ENCODE results near the gene MMP25.
"Not testable (repeated sequence)": the region's sequence is repeated elsewhere in the genome, so short reads cannot be mapped to it uniquely, and the experiment has no call there.

MMP25 gene

GRCh38 chr16:3071655-3072054, 25.3 kb downstream of the MMP25 start:
- Histone ChIP-seq H3K9me3 (ENCODE audit: control insufficient read depth in 1 of 2, low read length in 2 of 2) (no peaks in the 10 kb centered on the region), H3K4me3 (ENCODE audit: low read depth in 1 of 2, low read length in 2 of 2) (no peak overlapping the region), H3K9ac (ENCODE audit: low read depth in 1 of 2, low read length in 2 of 2) (no peak overlapping the region), H3K36me3 (ENCODE audit: control insufficient read depth in 1 of 2, insufficient read depth in 2 of 2, low read length in 2 of 2) (peaks cover 0 to 11% of the 10 kb centered on the region in 2 donors), H3K27me3 (ENCODE audit: control insufficient read depth in 1 of 2, insufficient read depth in 2 of 2, low read length in 2 of 2) (peaks cover 0 to 6% of the 10 kb centered on the region in 2 donors), H3K4me1 (ENCODE audit: control insufficient read depth in 1 of 2, insufficient read depth in 2 of 2, low read length in 2 of 2) (peaks cover 0 to 32% of the 10 kb centered on the region in 2 donors), H3K27ac (ENCODE audit: low read depth, low read length) (no peak overlapping the region)

GRCh38 chr16:3072148-3072547, 25.8 kb downstream of the MMP25 start:
- H3K9ac ChIP-seq (ENCODE audit: low read depth in 1 of 2, low read length in 2 of 2); H3K9me3 ChIP-seq (ENCODE audit: control insufficient read depth in 1 of 2, low read length in 2 of 2); H3K4me3 ChIP-seq (ENCODE audit: low read depth in 1 of 2, low read length in 2 of 2); H3K27ac ChIP-seq (ENCODE audit: low read depth, low read length); H3K27me3 ChIP-seq (ENCODE audit: control insufficient read depth in 1 of 2, insufficient read depth in 2 of 2, low read length in 2 of 2): not testable (repeated sequence)
- Histone ChIP-seq H3K36me3 (ENCODE audit: control insufficient read depth in 1 of 2, insufficient read depth in 2 of 2, low read length in 2 of 2) (peaks cover 0 to 11% of the 10 kb centered on the region in 2 donors), H3K4me1 (ENCODE audit: control insufficient read depth in 1 of 2, insufficient read depth in 2 of 2, low read length in 2 of 2) (peaks cover 0 to 31% of the 10 kb centered on the region in 2 donors)

- Histone ChIP-seq H3K36me3 (ENCODE audit: control insufficient read depth in 1 of 2, insufficient read depth in 2 of 2, low read length in 2 of 2) (peaks cover 0 to 11% of the 10 kb centered on the region in 2 donors), H3K4me1 (ENCODE audit: control insufficient read depth in 1 of 2, insufficient read depth in 2 of 2, low read length in 2 of 2) (peaks cover 0 to 28% of the 10 kb centered on the region in 2 donors), H3K27ac (ENCODE audit: low read depth, low read length) (peak overlapping the region; percentile 10)
- not testable (repeated sequence) for H3K4me3 ChIP-seq (ENCODE audit: low read depth in 1 of 2, low read length in 2 of 2); H3K27me3 ChIP-seq (ENCODE audit: control insufficient read depth in 1 of 2, insufficient read depth in 2 of 2, low read length in 2 of 2); H3K9me3 ChIP-seq (ENCODE audit: control insufficient read depth in 1 of 2, low read length in 2 of 2); H3K9ac ChIP-seq (ENCODE audit: low read depth in 1 of 2, low read length in 2 of 2)
These were observed 26.4 kb downstream of the MMP25 start for GRCh38 chr16:3072576-3073263.

- H3K4me1 ChIP-seq (ENCODE audit: control insufficient read depth in 1 of 2, insufficient read depth in 2 of 2, low read length in 2 of 2) = peaks cover 0 to 24% of the 10 kb centered on the region in 2 donors
- peaks cover 0 to 6% of the 10 kb centered on the region in 2 donors for H3K36me3 ChIP-seq (ENCODE audit: control insufficient read depth in 1 of 2, insufficient read depth in 2 of 2, low read length in 2 of 2)
- no peak overlapping the region for H3K9ac ChIP-seq (ENCODE audit: low read depth in 1 of 2, low read length in 2 of 2)
- no peak overlapping the region for H3K27ac ChIP-seq (ENCODE audit: low read depth, low read length)
- peak overlapping the region in 1 of 2 donors; percentile 36 for H3K4me3 ChIP-seq (ENCODE audit: low read depth in 1 of 2, low read length in 2 of 2)
- H3K27me3 ChIP-seq (ENCODE audit: control insufficient read depth in 1 of 2, insufficient read depth in 2 of 2, low read length in 2 of 2) = peaks cover 0 to 6% of the 10 kb centered on the region in 2 donors
- H3K9me3 ChIP-seq (ENCODE audit: control insufficient read depth in 1 of 2, low read length in 2 of 2) = no peaks in the 10 kb centered on the region
These were observed 27.1 kb downstream of the MMP25 start for GRCh38 chr16:3073448-3073847.

- Histone ChIP-seq H3K9ac (ENCODE audit: low read depth in 1 of 2, low read length in 2 of 2) (no peak overlapping the region), H3K9me3 (ENCODE audit: control insufficient read depth in 1 of 2, low read length in 2 of 2) (no peaks in the 10 kb centered on the region), H3K4me3 (ENCODE audit: low read depth in 1 of 2, low read length in 2 of 2) (no peak overlapping the region), H3K4me1 (ENCODE audit: control insufficient read depth in 1 of 2, insufficient read depth in 2 of 2, low read length in 2 of 2) (peaks cover 0 to 24% of the 10 kb centered on the region in 2 donors), H3K27me3 (ENCODE audit: control insufficient read depth in 1 of 2, insufficient read depth in 2 of 2, low read length in 2 of 2) (peaks cover 0 to 6% of the 10 kb centered on the region in 2 donors), H3K27ac (ENCODE audit: low read depth, low read length) (peak overlapping the region; percentile 58), H3K36me3 (ENCODE audit: control insufficient read depth in 1 of 2, insufficient read depth in 2 of 2, low read length in 2 of 2) (no peaks in the 10 kb centered on the region)
These were observed 28.6 kb downstream of the MMP25 start for GRCh38 chr16:3074860-3075522.

GRCh38 chr16:3075523-3075915, 29.2 kb downstream of the MMP25 start:
- H3K27ac ChIP-seq (ENCODE audit: low read depth, low read length) = peak overlapping the region; percentile 58

GRCh38 chr16:3075946-3076345, 29.6 kb downstream of the MMP25 start:
- not testable (repeated sequence) for H3K27ac ChIP-seq (ENCODE audit: low read depth, low read length); H3K9me3 ChIP-seq (ENCODE audit: control insufficient read depth in 1 of 2, low read length in 2 of 2); H3K9ac ChIP-seq (ENCODE audit: low read depth in 1 of 2, low read length in 2 of 2); H3K4me3 ChIP-seq (ENCODE audit: low read depth in 1 of 2, low read length in 2 of 2); H3K36me3 ChIP-seq (ENCODE audit: control insufficient read depth in 1 of 2, insufficient read depth in 2 of 2, low read length in 2 of 2); H3K27me3 ChIP-seq (ENCODE audit: control insufficient read depth in 1 of 2, insufficient read depth in 2 of 2, low read length in 2 of 2)
- peaks cover 0 to 24% of the 10 kb centered on the region in 2 donors for H3K4me1 ChIP-seq (ENCODE audit: control insufficient read depth in 1 of 2, insufficient read depth in 2 of 2, low read length in 2 of 2)

More at GRCh38 chr16:3075523-3075915, 29.2 kb downstream of the MMP25 start:
- peaks cover 0 to 24% of the 10 kb centered on the region in 2 donors for H3K4me1 ChIP-seq (ENCODE audit: control insufficient read depth in 1 of 2, insufficient read depth in 2 of 2, low read length in 2 of 2)
- no peaks in the 10 kb centered on the region for H3K9me3 ChIP-seq (ENCODE audit: control insufficient read depth in 1 of 2, low read length in 2 of 2)
- H3K4me3 ChIP-seq (ENCODE audit: low read depth in 1 of 2, low read length in 2 of 2) = no peak overlapping the region
- H3K27me3 ChIP-seq (ENCODE audit: control insufficient read depth in 1 of 2, insufficient read depth in 2 of 2, low read length in 2 of 2) = peaks cover 0 to 6% of the 10 kb centered on the region in 2 donors
- no peak overlapping the region for H3K9ac ChIP-seq (ENCODE audit: low read depth in 1 of 2, low read length in 2 of 2)
- no peaks in the 10 kb centered on the region for H3K36me3 ChIP-seq (ENCODE audit: control insufficient read depth in 1 of 2, insufficient read depth in 2 of 2, low read length in 2 of 2)

GRCh38 chr16:3076577-3076976, 30.2 kb downstream of the MMP25 start:
- no peak overlapping the region for H3K27ac ChIP-seq (ENCODE audit: low read depth, low read length)
- H3K36me3 ChIP-seq (ENCODE audit: control insufficient read depth in 1 of 2, insufficient read depth in 2 of 2, low read length in 2 of 2) = no peaks in the 10 kb centered on the region

GRCh38 chr16:3080024-3080423, 33.7 kb downstream of the MMP25 start:
- peaks cover 0 to 4% of the 10 kb centered on the region in 2 donors for H3K4me1 ChIP-seq (ENCODE audit: control insufficient read depth in 1 of 2, insufficient read depth in 2 of 2, low read length in 2 of 2)

More at GRCh38 chr16:3076577-3076976, 30.2 kb downstream of the MMP25 start:
- no peak overlapping the region for H3K9ac ChIP-seq (ENCODE audit: low read depth in 1 of 2, low read length in 2 of 2)
- peaks cover 0 to 6% of the 10 kb centered on the region in 2 donors for H3K27me3 ChIP-seq (ENCODE audit: control insufficient read depth in 1 of 2, insufficient read depth in 2 of 2, low read length in 2 of 2)
- no peak overlapping the region for H3K4me3 ChIP-seq (ENCODE audit: low read depth in 1 of 2, low read length in 2 of 2)
- no peaks in the 10 kb centered on the region for H3K9me3 ChIP-seq (ENCODE audit: control insufficient read depth in 1 of 2, low read length in 2 of 2)
- peaks cover 0 to 22% of the 10 kb centered on the region in 2 donors for H3K4me1 ChIP-seq (ENCODE audit: control insufficient read depth in 1 of 2, insufficient read depth in 2 of 2, low read length in 2 of 2)

GRCh38 chr16:3081957-3082356, 35.6 kb downstream of the MMP25 start:
- H3K9me3 ChIP-seq (ENCODE audit: control insufficient read depth in 1 of 2, low read length in 2 of 2); H3K27ac ChIP-seq (ENCODE audit: low read depth, low read length); H3K4me3 ChIP-seq (ENCODE audit: low read depth in 1 of 2, low read length in 2 of 2); H3K27me3 ChIP-seq (ENCODE audit: control insufficient read depth in 1 of 2, insufficient read depth in 2 of 2, low read length in 2 of 2); H3K4me1 ChIP-seq (ENCODE audit: control insufficient read depth in 1 of 2, insufficient read depth in 2 of 2, low read length in 2 of 2); H3K36me3 ChIP-seq (ENCODE audit: control insufficient read depth in 1 of 2, insufficient read depth in 2 of 2, low read length in 2 of 2); H3K9ac ChIP-seq (ENCODE audit: low read depth in 1 of 2, low read length in 2 of 2): not testable (repeated sequence)

More at GRCh38 chr16:3080024-3080423, 33.7 kb downstream of the MMP25 start:
- Histone ChIP-seq H3K36me3 (ENCODE audit: control insufficient read depth in 1 of 2, insufficient read depth in 2 of 2, low read length in 2 of 2) (no peaks in the 10 kb centered on the region), H3K27me3 (ENCODE audit: control insufficient read depth in 1 of 2, insufficient read depth in 2 of 2, low read length in 2 of 2) (no peaks in the 10 kb centered on the region), H3K9ac (ENCODE audit: low read depth in 1 of 2, low read length in 2 of 2) (no peak overlapping the region), H3K4me3 (ENCODE audit: low read depth in 1 of 2, low read length in 2 of 2) (no peak overlapping the region), H3K27ac (ENCODE audit: low read depth, low read length) (no peak overlapping the region), H3K9me3 (ENCODE audit: control insufficient read depth in 1 of 2, low read length in 2 of 2) (no peaks in the 10 kb centered on the region)
